GM12865 (cell line): Measurements from ENCODE around the gene FADS6.

Experiments used
- DNase-seq: peaks from one replicate; pipeline ENCODE4 v3.0.0; 2010; ENCODE audit warnings: low read depth
- H3K4me3 ChIP-seq: 2 replicates; pipeline ENCODE4 v1.5.1; 2011; ENCODE audit warnings: mild to moderate bottlenecking, low read depth, low read length, control low read depth
- CTCF ChIP-seq: IDR thresholded peaks from 2 replicates; pipeline ENCODE4 v1.5.1; 2011; ENCODE audit warnings: low read length, control low read depth, low read depth, inconsistent platforms; ENCODE audit not compliant: insufficient read depth; ENCODE audit errors: missing control alignments

The FADS6 gene

GRCh38 chr17:74836691-74837467 lies 56.6 kb downstream of the FADS6 start:
- no peak overlapping the region for H3K4me3 ChIP-seq
- DNase-seq = no peak
- no peak for TF ChIP-seq CTCF

GRCh38 chr17:74836191-74836590 lies 57.2 kb downstream of the FADS6 start:
- no peak overlapping the region for H3K4me3 ChIP-seq
- DNase-seq = no peak
- no peak for TF ChIP-seq CTCF

- no peak for DNase-seq
- H3K4me3 ChIP-seq = no peak overlapping the region
- no peak for TF ChIP-seq CTCF
Measured at GRCh38 chr17:74833501-74834377, 59.7 kb downstream of the FADS6 start.

GRCh38 chr17:74832421-74832820 lies 61.0 kb downstream of the FADS6 start:
- no peak for TF ChIP-seq CTCF
- DNase-seq = peak; percentile 22
- no peak overlapping the region for H3K4me3 ChIP-seq

DNA sequence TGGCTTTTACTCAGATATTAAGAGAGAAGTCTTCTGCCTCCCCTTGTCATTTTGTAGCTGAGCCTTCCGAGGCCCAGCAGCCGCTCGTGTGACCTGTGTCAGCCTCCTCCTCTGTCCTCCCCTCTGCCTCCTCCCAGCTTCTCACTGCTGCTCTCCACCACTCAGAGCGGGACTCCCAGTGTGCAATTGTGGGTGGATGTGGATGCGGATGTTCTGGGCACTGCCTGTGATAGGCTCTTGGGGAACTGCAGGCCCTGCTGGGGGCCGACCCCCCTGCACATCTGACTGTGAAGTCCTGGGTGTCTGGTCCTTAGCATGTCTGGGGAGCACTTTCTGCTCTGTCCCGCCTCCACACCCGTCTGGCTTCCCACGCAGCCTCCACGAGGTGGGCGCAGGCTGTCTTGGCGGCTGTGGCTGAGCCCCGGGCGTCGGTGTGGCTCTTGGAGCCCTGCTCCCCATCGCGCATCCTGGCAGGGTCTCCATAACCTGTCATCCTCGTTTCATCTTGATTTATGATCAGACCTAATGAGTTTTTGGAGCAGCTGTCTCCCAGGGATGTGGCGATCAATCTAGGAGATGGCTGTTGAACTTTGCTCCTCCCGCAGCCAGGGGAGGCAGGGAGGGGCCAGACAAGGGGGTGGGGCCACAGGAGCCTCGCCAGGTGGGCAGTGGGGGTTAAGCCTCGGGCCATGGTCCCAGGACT lies 61.8 kb downstream of the FADS6 start:
- DNase-seq = no peak

More for the DNA sequence above, 61.8 kb downstream of the FADS6 start:
- H3K4me3 ChIP-seq = no peak overlapping the region
- no peak for TF ChIP-seq CTCF
